HG03460 (cell line): ENCODE data around the gene COPB1.

ENCODE experiments used
- ATAC-seq: cut with Tn5 transposase; IDR thresholded peaks from one replicate; pipeline ENCODE4 v1.9.1; 2021; ENCODE audit not compliant: unreplicated experiment

The COPB1 gene

GRCh38 chr11:14443638-14444037 is 56.0 kb downstream of the COPB1 start:
- no peak for ATAC-seq

GRCh38 chr11:14435717-14436512 is 63.7 kb downstream of the COPB1 start:
- ATAC-seq, result no peak

DNA sequence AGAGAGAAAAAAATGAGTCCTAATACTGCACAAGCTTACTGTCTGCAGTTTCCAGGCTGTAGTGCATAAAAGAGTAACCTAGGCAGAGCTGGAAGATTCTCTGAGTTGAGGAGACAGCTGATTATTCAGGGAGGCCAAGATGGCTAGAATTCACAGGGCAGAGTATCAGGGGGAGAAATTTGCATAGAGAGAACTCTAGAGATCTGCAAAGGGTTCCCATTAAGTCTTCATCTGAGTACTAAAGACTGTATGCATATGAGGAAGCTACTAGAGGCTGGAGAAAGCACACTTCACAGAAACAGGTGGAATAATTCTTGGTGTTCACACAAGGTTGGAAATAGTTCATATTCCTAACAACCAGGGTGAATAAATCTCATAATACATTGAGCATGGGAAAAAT is 74.0 kb downstream of the COPB1 start:
- ATAC-seq, result no peak

DNA sequence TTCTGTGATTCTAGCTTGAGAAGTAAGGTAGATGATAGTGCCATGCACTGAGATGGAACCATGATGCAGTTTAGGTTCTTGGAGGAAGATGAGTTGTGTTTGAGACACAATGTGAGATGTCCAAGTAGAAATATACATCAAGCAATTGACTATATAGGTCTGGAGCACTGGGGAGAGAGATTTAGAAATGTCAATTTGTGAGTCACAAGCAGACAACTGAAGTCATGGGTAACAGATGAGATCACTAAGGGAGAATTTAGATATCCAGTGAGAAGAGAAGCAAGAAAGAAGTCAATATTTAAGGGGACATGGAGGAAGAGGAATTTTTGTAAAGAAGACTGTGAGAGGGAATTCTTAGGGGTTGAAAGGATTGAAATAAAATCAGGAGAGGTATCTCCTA is 75.5 kb downstream of the COPB1 start:
- no peak for ATAC-seq

GRCh38 chr11:14423633-14424032 is 76.0 kb downstream of the COPB1 start:
- no peak for ATAC-seq

- ATAC-seq, result no peak
Measured at GRCh38 chr11:14422814-14423182, 76.8 kb downstream of the COPB1 start.

DNA sequence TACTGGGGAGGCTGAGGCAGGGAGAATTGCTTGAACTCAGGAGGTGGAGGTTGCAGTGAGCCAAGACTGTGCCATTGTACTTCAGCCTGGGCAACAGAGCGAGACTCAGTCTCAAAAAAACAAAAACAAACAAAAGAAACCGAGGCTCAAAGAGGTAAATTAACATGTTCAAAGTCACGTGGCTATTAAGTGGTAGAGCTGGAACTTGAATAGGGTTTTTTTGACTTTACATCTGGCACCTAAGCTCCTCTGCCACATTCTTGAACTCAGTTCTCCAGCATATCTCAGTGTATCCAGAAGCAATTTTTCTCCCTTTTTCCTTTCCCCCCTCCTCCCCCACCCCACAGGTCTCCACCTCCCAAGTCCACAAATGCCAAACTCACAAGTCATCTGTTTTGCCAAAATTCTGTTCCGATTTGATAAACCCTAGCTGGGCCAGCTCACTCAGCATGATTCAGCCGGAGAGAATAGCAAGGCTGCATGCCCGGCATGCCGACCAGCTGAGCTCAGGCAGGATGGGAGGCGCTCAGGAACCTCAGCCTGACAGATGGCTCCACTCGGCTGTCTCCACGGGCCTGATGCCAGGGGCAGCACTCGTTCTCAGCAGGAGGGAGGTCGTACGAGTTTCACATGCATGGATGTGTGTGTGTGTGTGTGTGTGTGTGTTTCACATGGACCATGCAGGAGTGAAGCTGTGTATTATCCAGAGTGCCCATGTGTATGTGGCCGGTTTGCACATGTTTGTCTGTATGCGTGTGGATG is 77.4 kb downstream of the COPB1 start:
- no peak for ATAC-seq

- no peak for ATAC-seq
Measured at GRCh38 chr11:14420223-14420622, 79.4 kb downstream of the COPB1 start.

GRCh38 chr11:14418801-14419417 is 80.7 kb downstream of the COPB1 start:
- no peak for ATAC-seq

GRCh38 chr11:14417617-14418374 is 81.8 kb downstream of the COPB1 start:
- ATAC-seq, result no peak

DNA sequence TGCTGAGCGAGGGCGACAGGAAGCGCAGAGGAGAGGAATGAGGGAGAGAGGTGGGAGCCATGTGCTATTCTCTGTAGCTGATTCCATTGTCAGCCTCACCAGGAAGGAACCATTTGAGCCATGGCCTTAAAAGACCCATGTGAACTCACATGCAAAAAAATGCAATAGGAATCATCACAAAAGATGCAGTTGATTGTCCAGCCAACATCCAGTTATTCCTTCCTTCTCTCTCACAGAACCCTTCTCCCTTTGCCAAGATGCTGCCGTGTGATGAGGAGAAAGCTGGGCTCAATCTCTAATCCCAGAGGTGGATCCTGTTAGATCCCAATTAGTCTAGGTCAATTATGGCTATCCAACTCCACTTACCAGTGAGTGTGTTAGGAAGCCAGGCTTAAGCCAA is 82.4 kb downstream of the COPB1 start:
- ATAC-seq, result no peak

DNA sequence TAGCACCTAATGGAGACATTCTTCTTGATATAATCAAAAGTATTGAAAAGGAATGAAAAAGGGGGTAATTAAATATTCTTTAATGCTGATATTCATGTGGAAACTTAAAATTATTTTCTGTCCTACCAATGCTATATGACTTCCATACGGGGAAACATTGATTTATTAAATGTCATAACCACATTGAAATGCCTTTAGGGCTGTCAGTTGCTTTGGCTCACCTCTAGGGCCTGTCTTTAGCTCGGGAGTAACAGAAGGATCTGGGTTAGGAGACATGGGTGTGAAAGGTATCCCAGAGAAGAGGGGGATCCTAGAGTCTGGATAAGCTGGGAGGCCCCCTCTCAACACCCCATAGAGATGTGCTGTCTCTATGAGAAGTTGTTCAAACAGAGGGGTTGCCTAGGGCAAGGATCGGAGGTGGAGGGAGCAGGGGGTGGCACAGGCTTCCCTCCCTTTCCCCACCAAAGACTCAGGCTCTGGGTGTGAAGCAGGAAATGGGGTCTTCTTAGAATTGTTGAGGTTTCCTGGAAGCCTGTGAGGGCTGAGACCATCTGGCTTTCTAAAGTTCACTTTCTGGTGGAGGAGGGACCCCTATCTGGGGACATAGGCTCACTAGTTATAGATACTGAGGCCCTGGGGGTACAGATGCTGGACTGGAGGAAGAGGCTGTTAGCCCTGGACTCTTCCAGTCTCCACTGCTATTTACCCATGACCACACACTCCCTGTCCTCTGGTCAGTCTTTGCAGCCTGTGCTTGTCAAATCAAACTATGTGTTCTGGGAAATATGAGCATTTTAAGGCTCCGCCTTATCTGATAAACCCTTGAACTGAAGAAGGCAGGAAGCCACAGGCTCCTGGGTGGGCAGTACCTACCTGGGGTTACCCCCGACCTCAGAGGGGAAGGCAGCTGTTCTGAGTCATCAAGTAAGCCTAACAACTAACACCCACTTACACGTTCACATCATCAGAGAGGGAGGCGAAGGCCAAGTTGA is 84.8 kb downstream of the COPB1 start:
- ATAC-seq, result peak; percentile 78

- ATAC-seq, result no peak
Measured at GRCh38 chr11:14413307-14414069, 86.1 kb downstream of the COPB1 start.

- ATAC-seq, result no peak
Measured at GRCh38 chr11:14411818-14412217, 87.8 kb downstream of the COPB1 start.

DNA sequence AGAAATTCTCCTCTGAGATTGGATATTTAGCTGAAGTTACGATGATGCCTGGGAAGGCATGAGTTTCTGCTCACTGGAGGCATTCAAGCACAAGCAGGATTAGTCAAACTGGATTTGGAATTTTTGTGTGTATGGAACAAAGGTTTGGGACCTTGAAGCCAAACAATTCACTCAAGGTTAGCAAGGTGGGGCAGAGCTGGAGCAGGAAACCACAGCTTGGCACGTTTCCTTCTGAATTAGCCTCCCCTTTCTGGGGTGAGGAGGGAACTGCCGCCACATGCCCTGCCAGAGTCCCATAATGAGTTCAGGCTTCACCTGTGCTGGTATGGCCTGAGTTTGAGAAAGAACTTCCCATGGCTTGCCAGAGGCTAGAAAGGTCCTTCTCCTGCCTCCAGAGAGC is 89.7 kb downstream of the COPB1 start:
- ATAC-seq, result no peak

DNA sequence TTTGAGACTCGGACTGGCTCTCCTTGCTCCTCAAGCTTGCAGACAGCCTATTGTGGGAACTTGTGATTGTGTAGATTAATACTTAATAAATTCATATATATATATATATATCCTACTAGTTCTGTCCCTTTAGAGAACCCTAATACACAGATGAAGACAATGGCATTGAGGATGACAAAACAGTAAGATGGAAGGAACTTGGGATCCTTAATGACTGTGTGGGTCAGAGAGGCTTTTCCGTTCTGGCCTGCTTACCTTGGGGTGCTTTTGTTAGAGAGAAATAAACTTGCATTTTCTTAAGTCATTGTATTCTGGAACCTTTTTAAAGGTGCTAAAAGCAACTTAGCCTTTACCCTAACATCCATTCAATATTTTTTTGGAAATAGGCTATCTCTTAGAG is 91.0 kb downstream of the COPB1 start:
- no peak for ATAC-seq
